Esophagus squamous epithelium (tissue), 4 donors: ENCODE data around the gene MCM3.

Source experiments
- POLR2A ChIP-seq, 4 donors: fragments of 450-650 bp; IDR thresholded peaks; one replicate each; pipeline ENCODE4 v1.6.1; 2017; ENCODE audit warnings: antibody characterized with exemption in 4 of 4, mild to moderate bottlenecking in 4 of 4, moderate library complexity in 3 of 4
- TF ChIP-seq, protein P1 (sequence below), 6 experiments: fragments of 450-650 bp in 4 of 6; fragments of 200-600 bp in 2 of 6; sonication (generic) in 2 of 6; IDR thresholded peaks; one replicate each; pipeline ENCODE4 v1.5.1; 2016 to 2019; ENCODE audit warnings: antibody characterized with exemption in 6 of 6, mild to moderate bottlenecking in 4 of 6, moderate library complexity in 4 of 6

DNA sequence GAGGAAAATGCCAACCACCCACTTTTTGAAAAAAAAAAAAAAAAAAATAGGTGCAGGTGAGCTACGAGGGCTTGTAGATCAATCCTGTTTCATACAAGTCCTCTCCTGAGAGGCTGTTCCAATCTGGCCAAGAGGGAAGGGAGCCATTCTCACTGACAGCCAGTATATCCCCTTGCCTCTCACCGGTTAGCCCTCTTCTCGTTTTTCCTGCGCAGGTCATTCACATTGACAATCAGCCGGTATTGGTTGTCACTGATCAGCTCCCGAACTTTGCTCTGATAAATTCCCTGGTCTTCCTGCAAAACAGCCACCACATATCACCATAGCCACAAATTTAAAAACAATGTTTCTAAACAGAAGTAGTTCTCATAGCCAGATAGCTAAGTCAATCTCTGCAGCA lies 1.4 kb downstream of the MCM3 start:
- TF ChIP-seq, protein P1, sequence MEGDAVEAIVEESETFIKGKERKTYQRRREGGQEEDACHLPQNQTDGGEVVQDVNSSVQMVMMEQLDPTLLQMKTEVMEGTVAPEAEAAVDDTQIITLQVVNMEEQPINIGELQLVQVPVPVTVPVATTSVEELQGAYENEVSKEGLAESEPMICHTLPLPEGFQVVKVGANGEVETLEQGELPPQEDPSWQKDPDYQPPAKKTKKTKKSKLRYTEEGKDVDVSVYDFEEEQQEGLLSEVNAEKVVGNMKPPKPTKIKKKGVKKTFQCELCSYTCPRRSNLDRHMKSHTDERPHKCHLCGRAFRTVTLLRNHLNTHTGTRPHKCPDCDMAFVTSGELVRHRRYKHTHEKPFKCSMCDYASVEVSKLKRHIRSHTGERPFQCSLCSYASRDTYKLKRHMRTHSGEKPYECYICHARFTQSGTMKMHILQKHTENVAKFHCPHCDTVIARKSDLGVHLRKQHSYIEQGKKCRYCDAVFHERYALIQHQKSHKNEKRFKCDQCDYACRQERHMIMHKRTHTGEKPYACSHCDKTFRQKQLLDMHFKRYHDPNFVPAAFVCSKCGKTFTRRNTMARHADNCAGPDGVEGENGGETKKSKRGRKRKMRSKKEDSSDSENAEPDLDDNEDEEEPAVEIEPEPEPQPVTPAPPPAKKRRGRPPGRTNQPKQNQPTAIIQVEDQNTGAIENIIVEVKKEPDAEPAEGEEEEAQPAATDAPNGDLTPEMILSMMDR (IDR thresholded peaks at IDR 0.05): no peak
- TF ChIP-seq POLR2A (IDR thresholded peaks at IDR 0.05): no peak
